ENCODE data around the gene ANKRD13A. TPM values are rescaled to one million over a fixed set of nuclear protein-coding genes. Genes with fewer than 3 reads are reported as not detected.
A peak's percentile ranks its signal among the peaks of the same experiment; 100 is the strongest.
"Not testable (repeated sequence)": the region's sequence is repeated elsewhere in the genome, so short reads cannot be mapped to it uniquely, and the experiment has no call there.

Gene ANKRD13A
- total and polyA plus RNA-seq, 5 donors, result 9.6 to 24.7 (median 21.1) TPM

GRCh38 chr12:109983432-109984142 lies 15.6 kb upstream of the ANKRD13A start:
- Histone ChIP-seq H3K9me3 (ENCODE audit: control insufficient read depth, low read length) (no peaks in the 10 kb centered on the region), H3K4me3 (ENCODE audit: low read length) (no peak overlapping the region), H3K4me1 (ENCODE audit: control insufficient read depth, insufficient read depth, low read length) (no peaks in the 10 kb centered on the region), H3K27me3 (ENCODE audit: control insufficient read depth, insufficient read depth) (no peaks in the 10 kb centered on the region), H3K27ac (ENCODE audit: low read length) (no peak overlapping the region)
- ATAC-seq (no peak), DNase-seq (no peak)
- intact Hi-C loops (cut with DNase I), result no loop called here
- WGBS, result 76% methylated on average over 8 of the region's 8 CpGs

GRCh38 chr12:109986236-109986635 lies 13.0 kb upstream of the ANKRD13A start:
- ATAC-seq; H3K4me1 ChIP-seq (ENCODE audit: control insufficient read depth, insufficient read depth, low read length); H3K27ac ChIP-seq (ENCODE audit: low read length); H3K27me3 ChIP-seq (ENCODE audit: control insufficient read depth, insufficient read depth); H3K4me3 ChIP-seq (ENCODE audit: low read length); H3K9me3 ChIP-seq (ENCODE audit: control insufficient read depth, low read length); intact Hi-C loops (cut with DNase I); DNase-seq: not testable (repeated sequence)
- WGBS, result 95% methylated on average over 16 of the region's 16 CpGs

- intact Hi-C loops (cut with DNase I), result no loop called here
- no peak for DNase-seq
- no peak for ATAC-seq
These were observed 11.6 kb upstream of the ANKRD13A start for GRCh38 chr12:109987615-109988014.

GRCh38 chr12:109988274-109988673 lies 11.0 kb upstream of the ANKRD13A start:
- 90% methylated on average over 10 of the region's 10 CpGs for WGBS
- Histone ChIP-seq H3K27me3 (ENCODE audit: control insufficient read depth, insufficient read depth) (no peaks in the 10 kb centered on the region), H3K9me3 (ENCODE audit: control insufficient read depth, low read length) (no peaks in the 10 kb centered on the region), H3K4me1 (ENCODE audit: control insufficient read depth, insufficient read depth, low read length) (peaks cover 4% of the 10 kb centered on the region), H3K27ac (ENCODE audit: low read length) (no peak overlapping the region), H3K4me3 (ENCODE audit: low read length) (no peak overlapping the region)
- intact Hi-C loops (cut with DNase I), result no loop called here
- DNase-seq (no peak), ATAC-seq (no peak)

More at GRCh38 chr12:109987615-109988014, 11.6 kb upstream of the ANKRD13A start:
- Histone ChIP-seq H3K27me3 (ENCODE audit: control insufficient read depth, insufficient read depth) (no peaks in the 10 kb centered on the region), H3K4me1 (ENCODE audit: control insufficient read depth, insufficient read depth, low read length) (peaks cover 4% of the 10 kb centered on the region), H3K9me3 (ENCODE audit: control insufficient read depth, low read length) (no peaks in the 10 kb centered on the region), H3K27ac (ENCODE audit: low read length) (no peak overlapping the region), H3K4me3 (ENCODE audit: low read length) (no peak overlapping the region)
- 95% methylated on average over 8 of the region's 8 CpGs for WGBS

GRCh38 chr12:109988903-109989302 lies 10.3 kb upstream of the ANKRD13A start:
- WGBS, result 70% methylated on average over 8 of the region's 8 CpGs

GRCh38 chr12:109989380-109989779 lies 9.8 kb upstream of the ANKRD13A start:
- WGBS, result 71% methylated on average over 5 of the region's 5 CpGs
- Histone ChIP-seq H3K4me3 (ENCODE audit: low read length) (no peak overlapping the region), H3K27me3 (ENCODE audit: control insufficient read depth, insufficient read depth) (no peaks in the 10 kb centered on the region), H3K9me3 (ENCODE audit: control insufficient read depth, low read length) (no peaks in the 10 kb centered on the region), H3K4me1 (ENCODE audit: control insufficient read depth, insufficient read depth, low read length) (peaks cover 4% of the 10 kb centered on the region), H3K27ac (ENCODE audit: low read length) (peak overlapping the region; percentile 19)
- DNase-seq, result no peak
- no peak for ATAC-seq
- intact Hi-C loops (cut with DNase I), result no loop called here

More at GRCh38 chr12:109988903-109989302, 10.3 kb upstream of the ANKRD13A start:
- intact Hi-C loops (cut with DNase I), result no loop called here
- no peaks in the 10 kb centered on the region for H3K27me3 ChIP-seq (ENCODE audit: control insufficient read depth, insufficient read depth)
- ATAC-seq (no peak), DNase-seq (no peak)
- no peak overlapping the region for H3K27ac ChIP-seq (ENCODE audit: low read length)
- H3K9me3 ChIP-seq (ENCODE audit: control insufficient read depth, low read length), result no peaks in the 10 kb centered on the region
- H3K4me3 ChIP-seq (ENCODE audit: low read length), result no peak overlapping the region
- H3K4me1 ChIP-seq (ENCODE audit: control insufficient read depth, insufficient read depth, low read length), result peaks cover 4% of the 10 kb centered on the region

- no peaks in the 10 kb centered on the region for H3K9me3 ChIP-seq (ENCODE audit: control insufficient read depth, low read length)
- peaks cover 4% of the 10 kb centered on the region for H3K4me1 ChIP-seq (ENCODE audit: control insufficient read depth, insufficient read depth, low read length)
- H3K4me3 ChIP-seq (ENCODE audit: low read length), result no peak overlapping the region
- intact Hi-C loops (cut with DNase I), result no loop called here
- 92% methylated on average over 5 of the region's 5 CpGs for WGBS
- no peaks in the 10 kb centered on the region for H3K27me3 ChIP-seq (ENCODE audit: control insufficient read depth, insufficient read depth)
- ATAC-seq (no peak), DNase-seq (no peak)
- H3K27ac ChIP-seq (ENCODE audit: low read length), result no peak overlapping the region
These were observed 7.6 kb upstream of the ANKRD13A start for GRCh38 chr12:109991586-109991985.

GRCh38 chr12:109993091-109993490 lies 6.1 kb upstream of the ANKRD13A start:
- intact Hi-C loops (cut with DNase I), result no loop called here
- Histone ChIP-seq H3K4me3 (ENCODE audit: low read length) (no peak overlapping the region), H3K27me3 (ENCODE audit: control insufficient read depth, insufficient read depth) (no peaks in the 10 kb centered on the region), H3K27ac (ENCODE audit: low read length) (no peak overlapping the region), H3K9me3 (ENCODE audit: control insufficient read depth, low read length) (no peaks in the 10 kb centered on the region), H3K4me1 (ENCODE audit: control insufficient read depth, insufficient read depth, low read length) (peaks cover 4% of the 10 kb centered on the region)
- WGBS, result 87% methylated on average over 2 of the region's 2 CpGs
- ATAC-seq, result no peak
- no peak for DNase-seq

GRCh38 chr12:109994401-109995175 lies 4.6 kb upstream of the ANKRD13A start:
- 38% methylated on average over 6 of the region's 6 CpGs for WGBS
- intact Hi-C loops (cut with DNase I), result no loop called here
- no peaks in the 10 kb centered on the region for H3K9me3 ChIP-seq (ENCODE audit: control insufficient read depth, low read length)
- DNase-seq, result no peak
- no peak overlapping the region for H3K27ac ChIP-seq (ENCODE audit: low read length)
- H3K4me3 ChIP-seq (ENCODE audit: low read length), result peak overlapping the region; percentile 77
- no peaks in the 10 kb centered on the region for H3K27me3 ChIP-seq (ENCODE audit: control insufficient read depth, insufficient read depth)
- no peak for ATAC-seq
- no peaks in the 10 kb centered on the region for H3K4me1 ChIP-seq (ENCODE audit: control insufficient read depth, insufficient read depth, low read length)

- H3K9me3 ChIP-seq (ENCODE audit: control insufficient read depth, low read length), result no peaks in the 10 kb centered on the region
- intact Hi-C loops (cut with DNase I), result no loop called here
- H3K27ac ChIP-seq (ENCODE audit: low read length), result peak overlapping the region; percentile 40
- H3K27me3 ChIP-seq (ENCODE audit: control insufficient read depth, insufficient read depth), result no peaks in the 10 kb centered on the region
- peak overlapping the region; percentile 77 for H3K4me3 ChIP-seq (ENCODE audit: low read length)
- peaks cover 4% of the 10 kb centered on the region for H3K4me1 ChIP-seq (ENCODE audit: control insufficient read depth, insufficient read depth, low read length)
- DNase-seq, result no peak
- ATAC-seq, result no peak
- under 1% methylated on average over 6 of the region's 6 CpGs for WGBS
These were observed 3.9 kb upstream of the ANKRD13A start for GRCh38 chr12:109995361-109995685.

GRCh38 chr12:109995686-109996482 lies 3.3 kb upstream of the ANKRD13A start, which contains the start of gene GIT2:
TSS of gene GIT2 (minus strand) at chr12:109996368. CDS start at chr12:109996224, 144 bp downstream.
- under 1% methylated on average over 65 of the region's 65 CpGs for WGBS
- intact Hi-C loops (cut with DNase I), result no loop called here
- peak within 1 kb of the TSS; percentile 77 for H3K4me3 ChIP-seq (ENCODE audit: low read length)
- peaks cover 5% of the 10 kb centered on the region for H3K4me1 ChIP-seq (ENCODE audit: control insufficient read depth, insufficient read depth, low read length)
- no peaks in the 10 kb centered on the region for H3K27me3 ChIP-seq (ENCODE audit: control insufficient read depth, insufficient read depth)
- DNase-seq (peak; percentile 95 to 98 (median 97)), ATAC-seq (peak; percentile 93 to 95)
- H3K9me3 ChIP-seq (ENCODE audit: control insufficient read depth, low read length), result no peaks in the 10 kb centered on the region
- H3K27ac ChIP-seq (ENCODE audit: low read length), result peak within 1 kb of the TSS; percentile 40
